HG03342 (cell line): Measurements from ENCODE around the gene TNFRSF14.

Experiments
- ATAC-seq: cut with Tn5 transposase; IDR thresholded peaks from one replicate; pipeline ENCODE4 v1.9.1; 2021; ENCODE audit warnings: mild to moderate bottlenecking, moderate library complexity; ENCODE audit not compliant: unreplicated experiment

The TNFRSF14 gene

DNA sequence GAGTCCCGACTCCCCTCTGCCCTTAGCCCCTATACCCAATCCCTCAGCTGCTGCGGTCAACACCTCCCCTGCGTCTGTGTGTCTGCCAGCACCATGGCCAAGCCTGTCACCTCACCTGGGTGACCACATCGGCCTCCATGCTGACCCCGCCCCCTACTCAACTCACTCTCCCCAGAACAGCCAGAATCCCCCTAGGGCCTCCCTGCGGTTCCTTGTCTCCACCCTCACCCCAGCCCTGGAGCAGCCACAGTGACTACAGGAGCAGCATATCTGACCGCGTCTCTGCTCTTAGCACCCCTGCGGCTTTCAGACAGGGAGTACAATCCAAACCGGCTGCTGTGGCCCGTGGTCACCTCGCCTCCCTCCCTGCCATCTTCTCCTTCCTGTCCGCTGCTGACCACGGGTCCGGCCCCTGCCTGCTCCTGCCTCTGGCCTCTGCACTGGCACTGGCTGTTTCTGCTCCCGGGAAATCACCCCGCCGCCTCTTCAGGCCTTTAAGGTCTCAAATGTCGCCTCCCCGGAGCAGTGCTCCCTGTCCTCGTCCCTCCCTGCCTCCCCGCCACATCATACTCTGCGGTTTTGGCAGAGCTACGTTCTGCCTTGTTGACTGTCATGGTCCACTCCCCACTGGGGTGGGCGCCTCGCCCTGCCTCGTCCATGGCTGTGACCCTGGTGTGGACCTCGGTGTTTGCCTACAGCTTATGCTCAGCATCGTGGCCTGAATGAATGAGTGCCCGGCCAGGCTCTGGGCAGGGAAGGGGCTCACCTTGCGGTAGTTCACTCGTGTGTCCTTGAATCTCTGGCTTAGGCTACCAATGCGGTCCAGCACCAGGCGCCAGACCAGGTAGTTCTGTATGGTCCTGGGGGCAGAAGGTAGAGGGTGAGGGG is 41.5 kb downstream of the TNFRSF14 start:
- ATAC-seq, result no peak

DNA sequence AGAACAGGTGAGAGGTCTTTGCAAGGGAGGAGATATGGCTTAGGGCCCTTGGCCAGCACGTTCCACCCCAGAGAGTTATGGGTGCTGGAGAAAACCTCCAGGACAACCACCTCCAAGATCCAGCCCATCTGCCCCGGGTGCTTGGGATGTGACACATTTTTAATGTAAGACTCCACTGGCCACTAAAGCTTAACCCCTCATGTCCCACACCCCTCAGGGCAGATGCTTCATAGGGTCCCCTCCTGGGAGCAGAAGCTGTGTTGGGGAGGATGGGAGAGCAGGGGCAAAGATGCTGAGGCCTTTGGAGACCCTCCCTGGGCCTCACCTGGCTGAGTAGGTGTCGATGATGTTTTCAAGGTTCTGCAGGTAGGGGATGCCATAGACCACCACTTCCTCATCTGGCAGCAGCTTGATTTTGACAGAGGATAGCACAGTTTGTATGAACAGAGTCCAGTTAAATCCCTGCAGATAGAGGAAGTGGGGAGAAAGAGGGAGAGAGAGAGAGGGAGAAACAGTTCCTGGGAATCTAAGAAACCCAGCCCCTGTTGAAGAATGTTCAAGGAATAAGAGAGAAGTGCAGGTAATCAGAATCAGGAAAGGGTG is 42.3 kb downstream of the TNFRSF14 start:
- ATAC-seq, result no peak

DNA sequence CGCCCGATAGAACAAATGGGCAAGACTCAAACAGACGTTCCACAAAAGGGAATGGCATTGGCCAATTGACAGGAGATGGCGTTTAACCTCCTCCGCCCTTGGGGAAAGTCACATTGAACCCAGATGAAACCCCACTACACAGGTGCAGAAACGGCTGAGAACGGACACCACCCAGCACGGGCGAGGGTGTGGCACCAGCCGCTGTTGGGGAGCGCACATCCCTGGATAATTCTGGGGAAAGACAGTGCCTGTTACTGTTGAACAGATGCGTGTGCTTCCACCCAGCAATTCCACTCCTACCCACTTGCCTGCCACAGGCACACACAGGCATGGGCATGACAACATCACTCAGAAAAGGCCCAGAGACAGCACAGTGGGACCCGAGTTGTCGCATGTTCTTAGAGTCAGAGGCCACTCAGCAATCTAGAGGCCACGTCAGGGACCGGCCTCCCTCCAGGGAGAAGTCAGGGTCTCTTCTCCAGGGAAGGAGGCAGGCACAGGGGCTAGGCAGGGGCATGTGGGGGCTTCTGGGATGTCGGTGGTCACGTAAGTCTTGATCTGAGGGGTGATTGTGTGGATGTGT is 45.6 kb downstream of the TNFRSF14 start:
- ATAC-seq, result no peak

DNA sequence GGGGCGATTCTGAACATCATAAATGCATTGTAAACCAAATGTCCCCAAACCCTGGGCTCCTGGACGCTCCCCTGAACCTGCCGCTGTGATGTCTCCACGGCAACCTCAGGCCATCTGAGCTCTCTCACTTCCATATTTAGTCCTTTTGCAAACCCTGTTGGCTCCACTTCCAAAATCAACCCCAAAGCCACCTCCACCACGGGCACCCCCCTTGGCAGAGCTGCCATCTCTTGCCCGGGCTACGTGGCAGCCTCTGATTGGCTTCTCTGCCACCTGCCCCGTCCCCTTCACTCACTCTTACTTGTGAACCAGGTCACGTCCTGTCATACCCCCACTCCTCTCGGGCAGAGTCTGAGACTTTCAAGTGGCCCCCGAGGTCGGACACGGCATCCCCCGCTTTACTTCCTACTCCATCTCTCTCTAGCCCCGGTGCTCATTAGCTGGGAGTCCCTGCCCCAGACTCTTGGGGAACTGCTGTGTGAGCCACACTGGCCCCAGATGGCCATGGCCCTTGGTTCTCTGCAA is 46.2 kb downstream of the TNFRSF14 start:
- no peak for ATAC-seq

DNA sequence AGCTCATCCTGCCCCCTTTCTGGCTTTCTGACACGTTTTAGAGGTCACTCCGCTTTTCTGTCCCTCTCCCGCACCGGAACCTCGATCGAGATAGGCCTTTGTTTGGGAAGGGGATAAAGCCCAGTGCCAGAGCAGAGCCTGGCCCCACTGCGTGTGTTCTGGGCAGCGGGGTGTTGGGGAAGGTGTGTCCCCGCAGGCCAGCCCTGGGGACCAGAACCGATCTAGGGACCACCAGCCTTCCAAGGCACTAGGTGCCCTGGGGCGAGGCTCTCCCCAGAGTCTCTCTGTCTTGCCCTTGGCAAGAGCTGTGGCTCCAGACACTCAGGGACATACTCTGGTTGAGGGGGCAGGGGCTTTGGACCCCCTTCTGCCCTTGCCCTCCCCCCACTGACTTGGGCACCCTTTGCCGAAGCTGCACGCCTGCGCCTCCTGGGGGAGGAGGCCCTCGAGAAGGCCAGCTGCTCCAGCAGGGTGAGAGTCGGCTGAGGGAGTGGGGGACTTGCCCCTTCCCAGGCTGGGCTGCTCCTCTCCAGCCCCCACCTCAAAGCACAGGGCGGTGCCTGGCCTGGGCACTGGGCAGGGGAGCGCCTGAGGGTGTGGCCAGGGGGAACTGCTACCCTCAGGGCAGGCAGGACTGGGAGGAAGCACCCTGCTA is 46.8 kb downstream of the TNFRSF14 start:
- ATAC-seq, result no peak

DNA sequence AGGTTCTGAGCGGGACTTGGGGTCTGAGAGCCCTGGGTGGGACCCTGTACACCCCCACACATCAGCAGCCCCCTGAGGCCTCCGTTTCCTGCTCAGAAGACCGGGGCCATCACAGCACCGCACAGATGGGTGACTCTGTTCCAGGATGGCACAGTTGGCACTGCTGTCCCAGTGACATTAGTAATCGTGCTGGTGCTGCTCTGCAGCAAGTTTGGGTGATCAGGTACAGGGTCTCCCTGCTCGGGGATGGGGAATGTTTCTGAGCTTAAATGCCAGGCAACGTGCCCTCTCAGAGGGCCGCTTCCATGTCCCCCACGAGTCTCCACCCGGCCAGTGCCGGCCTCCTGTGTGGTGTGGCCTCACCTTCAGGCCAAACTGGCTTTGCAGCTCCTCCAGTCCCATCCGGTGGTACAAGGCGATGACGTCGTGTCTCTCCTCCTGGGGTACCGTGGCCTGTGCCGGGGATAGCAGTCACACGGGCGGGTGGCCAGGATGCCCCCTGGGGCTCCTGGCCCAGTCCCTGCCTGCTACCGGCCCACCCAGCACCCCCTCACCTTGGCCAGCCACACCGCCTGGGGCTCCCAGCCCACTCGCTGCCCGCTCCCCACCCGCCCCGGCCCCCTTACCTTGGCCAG is 47.5 kb downstream of the TNFRSF14 start:
- no peak for ATAC-seq

DNA sequence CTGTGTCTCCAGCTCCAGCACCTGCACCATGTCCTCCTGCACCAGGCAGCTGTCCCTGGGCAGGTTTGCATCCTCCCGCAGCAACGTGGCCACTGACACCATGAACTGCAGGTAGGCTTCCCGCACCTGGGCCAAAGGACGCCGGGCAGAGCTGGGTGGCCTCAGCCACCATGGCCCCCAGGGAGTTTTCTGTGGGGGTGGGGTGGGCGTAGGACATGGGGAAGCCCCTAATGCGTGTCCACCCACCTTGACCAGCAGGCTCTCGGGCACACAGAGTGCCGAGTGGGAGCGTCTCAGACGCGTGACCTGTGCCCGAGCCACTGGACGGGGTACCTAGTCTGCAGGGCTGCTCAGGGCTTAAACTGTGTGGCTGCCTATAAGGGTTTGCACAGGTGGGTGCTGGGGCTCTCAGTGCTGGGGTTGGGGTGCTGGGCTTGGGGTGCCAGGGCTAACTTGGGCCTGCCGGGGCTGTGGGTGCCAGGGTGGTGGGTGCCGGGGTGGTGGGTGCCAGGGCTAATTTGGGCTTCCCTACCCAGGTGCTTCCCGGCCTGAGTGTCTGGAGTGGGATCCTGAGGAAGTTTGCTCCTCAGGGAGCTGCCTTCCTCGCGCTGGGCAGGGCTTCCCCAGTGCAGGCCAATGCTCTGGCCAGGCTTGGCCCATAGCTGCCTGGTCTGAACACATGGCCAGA is 48.1 kb downstream of the TNFRSF14 start:
- no peak for ATAC-seq

DNA sequence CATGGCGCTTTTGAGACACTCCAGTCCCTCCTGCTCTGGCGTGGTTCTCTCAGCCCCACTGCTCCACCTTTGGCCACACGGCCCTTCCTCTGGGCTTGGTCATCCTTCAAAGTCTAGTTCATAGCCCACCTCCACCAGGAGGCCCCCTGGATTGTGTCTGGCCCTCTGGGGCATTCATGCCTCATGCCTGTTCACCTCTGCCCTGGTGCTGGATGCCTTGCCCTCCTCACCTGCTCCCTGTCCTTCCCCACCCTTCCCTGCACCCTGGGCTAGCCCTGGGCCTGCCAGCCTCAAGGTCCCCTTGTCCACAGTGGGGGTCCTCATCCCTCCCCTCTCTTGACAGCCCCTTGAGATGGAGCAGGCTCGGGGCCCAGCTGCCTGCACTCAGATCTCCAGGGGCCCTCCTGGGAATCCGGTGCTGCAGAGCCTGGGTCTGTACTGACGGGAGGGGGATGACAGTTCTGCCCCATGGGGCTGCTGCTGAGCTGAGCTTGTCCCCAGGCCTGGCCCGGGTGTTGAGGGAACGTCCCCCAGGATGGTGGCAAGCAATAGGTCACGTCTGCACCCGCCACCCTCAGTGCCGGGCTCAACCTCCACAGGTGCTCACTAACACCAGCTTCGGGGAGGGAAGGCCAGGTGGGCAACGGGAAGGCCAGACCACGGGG is 48.8 kb downstream of the TNFRSF14 start:
- ATAC-seq, result no peak

DNA sequence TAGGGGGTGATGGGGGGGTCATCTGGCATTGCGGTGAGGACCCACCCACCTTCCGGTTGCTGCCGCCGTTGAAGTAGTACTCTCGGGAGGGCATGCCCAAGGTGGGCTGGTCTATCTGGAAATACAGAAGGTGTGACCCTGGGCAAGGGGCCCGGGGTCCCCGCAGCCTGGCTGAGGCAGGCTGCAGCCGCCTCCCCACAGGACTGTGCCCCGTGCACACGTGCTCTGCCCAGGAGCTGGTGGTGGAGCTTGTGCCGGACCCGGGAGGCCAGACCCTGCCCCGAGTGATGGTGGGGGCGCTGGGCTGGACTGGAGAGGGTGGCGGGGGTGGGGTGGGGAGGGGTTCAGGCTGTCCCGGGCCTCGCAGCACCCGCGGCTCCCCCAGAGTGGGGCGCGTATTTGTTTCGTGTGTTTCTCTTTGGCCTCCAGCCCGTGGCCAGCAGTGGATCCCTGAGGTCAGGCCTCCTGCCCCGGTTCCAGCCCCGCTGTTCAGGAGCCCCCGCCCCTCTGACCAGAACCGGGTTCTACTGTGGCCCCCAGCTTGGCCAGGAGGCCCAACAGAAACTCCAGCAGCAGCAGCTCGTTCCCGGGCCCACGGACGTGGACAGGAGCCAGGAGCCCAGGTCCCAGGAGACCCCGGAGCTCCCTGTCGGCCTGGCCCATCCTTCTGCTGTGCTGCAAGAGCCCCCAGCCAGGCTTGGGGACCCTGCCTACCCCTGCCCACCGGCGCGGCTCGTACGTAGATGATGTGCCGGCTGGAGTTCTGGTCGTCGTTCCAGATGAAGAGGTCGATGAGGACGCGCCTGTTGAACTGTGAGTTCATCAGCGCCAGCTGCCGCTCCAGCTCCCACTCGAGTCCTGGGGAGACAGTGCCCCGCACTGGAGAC is 49.6 kb downstream of the TNFRSF14 start:
- ATAC-seq, result no peak

DNA sequence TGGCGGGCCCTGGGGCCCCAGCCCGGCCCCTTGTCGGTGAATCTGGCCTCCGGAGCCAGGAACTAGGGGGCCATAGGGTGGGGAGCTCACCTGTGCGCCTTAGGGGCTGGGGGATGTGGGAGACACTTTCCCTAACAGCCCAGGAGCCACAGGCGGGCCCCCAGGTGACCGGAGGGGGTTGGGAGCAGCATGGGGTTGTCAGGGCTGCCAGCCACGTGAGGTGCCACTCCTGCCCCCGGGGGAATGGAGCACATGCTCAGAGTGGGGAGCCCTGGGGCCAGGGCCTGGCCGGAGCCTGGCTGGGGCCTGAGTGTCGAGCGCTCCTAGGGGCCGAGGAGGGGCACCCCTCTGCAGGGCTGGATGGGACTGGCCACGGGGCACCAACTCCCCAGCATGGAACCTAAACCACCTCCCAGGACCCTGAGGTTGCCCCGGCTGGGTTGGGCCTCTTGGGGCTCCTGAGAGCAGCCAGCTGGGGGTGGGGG is 50.3 kb downstream of the TNFRSF14 start:
- ATAC-seq, result no peak

DNA sequence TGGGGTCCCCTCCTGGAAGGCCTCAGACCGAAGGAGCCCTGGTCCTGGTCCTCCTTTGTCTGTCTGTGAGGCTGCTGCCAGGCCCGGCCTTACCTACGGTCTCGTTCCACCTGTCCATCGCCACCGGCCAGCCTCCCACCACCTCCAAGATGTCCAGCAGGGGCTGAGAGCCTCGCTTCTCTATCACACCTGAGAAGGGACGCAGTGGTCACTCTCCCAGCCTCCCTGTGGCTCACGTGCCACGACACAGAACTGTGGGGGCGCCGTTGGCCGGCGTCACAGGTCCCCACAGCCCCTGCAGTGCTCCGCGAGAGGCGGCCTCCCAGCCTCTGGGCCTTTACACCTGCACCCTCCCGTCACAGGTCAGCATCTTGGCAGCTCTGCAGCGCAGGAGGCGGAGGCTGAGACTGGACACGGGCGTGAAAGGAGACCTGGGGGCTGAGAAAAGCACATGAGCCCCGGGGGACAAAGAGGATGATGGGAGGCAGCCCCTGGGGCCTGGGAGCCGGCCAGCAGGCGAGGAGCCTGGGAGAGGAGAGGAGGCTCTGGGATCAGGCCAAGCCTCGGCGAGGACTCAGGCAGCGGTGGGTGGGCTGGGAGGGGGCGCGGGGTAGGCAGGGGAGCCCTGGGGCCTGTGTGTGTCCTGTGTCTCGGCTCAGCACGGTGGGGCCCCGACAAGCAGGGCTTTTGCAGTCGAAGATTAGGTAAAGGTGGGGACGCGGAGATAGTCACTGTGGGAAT is 50.9 kb downstream of the TNFRSF14 start:
- no peak for ATAC-seq

DNA sequence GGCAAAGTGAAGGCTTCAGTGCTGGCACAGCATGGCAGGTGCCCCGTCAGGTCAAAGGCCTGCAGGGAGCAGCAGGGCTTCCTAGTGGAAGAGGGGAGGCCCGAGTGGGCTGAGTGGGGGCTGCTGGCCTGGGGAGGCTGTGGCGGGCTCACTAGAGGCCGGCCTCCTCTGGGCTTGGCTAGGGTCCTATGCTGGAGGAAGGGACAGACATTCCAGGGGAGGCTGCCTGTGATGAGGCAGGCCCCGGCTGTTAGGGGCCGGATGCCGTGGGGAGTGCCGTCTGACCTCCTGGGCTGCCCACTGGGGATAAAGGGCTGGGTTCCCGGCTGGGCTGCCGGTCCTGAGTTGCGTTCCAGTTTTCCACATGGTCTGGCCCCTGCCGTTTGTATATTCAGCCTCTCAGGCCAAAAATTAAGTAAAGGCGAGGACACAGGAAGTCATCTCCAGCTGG is 51.5 kb downstream of the TNFRSF14 start:
- no peak for ATAC-seq

DNA sequence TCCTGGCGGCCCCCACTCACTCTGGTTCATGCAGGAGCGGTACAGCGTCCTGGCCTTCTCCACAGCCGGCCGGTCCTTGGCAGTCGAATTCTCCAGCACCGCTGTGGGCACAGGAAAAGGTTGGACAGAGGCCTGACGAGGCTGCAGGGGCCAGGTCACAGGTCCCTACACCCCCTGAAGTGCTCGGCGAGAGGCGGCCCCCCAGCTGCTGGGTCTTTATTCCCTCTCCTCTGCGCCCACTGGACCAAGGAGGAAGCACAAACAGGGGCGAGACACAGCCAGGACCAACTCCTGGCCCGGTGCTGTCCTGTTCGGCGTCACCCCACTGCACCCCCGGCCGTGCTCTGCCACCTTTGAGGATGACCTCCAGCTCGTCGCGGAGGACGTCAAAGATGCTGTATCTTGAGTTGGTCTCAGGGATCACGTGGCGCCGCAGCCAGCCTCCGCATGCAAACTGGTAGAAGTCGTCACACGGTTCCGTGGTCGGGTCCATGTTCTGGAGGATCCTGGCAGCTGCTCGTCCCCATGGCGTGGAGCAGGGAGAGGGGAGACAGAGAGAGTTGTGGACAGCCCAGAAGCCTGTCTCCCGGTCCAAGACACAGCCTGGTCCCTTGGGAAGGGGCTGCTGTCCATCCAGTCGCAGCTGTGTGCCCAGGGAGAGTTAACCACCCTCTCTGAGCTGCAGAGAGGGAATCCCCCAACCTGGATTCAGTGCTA is 53.3 kb downstream of the TNFRSF14 start:
- no peak for ATAC-seq

DNA sequence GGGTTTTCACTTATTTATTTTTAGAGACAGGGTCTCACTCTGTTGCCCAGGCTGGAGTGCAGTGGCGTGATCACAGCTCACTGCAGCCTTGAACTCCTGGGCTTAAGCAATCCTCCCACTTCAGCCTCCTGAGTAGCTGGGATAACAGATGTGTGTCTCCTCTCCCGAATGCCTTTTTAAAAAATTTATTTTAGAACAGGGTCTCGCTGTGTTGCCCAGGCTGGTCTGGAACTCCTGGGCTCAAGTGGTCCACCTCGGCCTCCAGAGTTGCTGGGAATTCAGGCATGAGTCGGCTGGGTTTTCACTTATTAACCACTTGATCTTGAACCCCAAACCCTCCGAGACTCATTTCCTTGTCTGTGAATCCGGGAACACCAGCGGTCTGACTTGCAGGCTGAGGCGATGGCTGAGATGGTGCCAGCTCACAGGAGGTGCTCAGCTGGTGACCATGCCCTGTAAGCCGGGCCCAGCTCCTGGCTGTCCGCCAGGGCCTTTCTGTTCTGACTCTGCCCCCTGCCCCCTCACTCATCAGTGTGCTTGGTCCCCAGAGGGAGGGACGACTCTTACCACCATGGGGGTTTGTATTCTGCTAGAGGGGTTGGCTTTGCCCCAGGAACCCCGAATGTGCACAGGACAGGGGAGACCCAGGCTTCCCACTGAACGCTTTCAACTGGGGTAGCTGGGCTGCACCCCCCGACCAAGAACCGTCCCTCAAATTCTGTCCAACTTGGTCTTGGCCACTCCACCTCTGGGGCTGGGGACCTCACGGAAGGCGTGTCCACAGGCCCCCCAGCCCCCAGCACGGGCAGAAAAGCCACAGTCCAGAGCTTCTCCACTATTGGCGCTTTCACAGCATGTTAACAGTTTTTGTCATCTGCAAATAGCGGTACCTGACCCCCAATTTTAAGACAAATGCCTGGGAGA is 54.1 kb downstream of the TNFRSF14 start:
- no peak for ATAC-seq

DNA sequence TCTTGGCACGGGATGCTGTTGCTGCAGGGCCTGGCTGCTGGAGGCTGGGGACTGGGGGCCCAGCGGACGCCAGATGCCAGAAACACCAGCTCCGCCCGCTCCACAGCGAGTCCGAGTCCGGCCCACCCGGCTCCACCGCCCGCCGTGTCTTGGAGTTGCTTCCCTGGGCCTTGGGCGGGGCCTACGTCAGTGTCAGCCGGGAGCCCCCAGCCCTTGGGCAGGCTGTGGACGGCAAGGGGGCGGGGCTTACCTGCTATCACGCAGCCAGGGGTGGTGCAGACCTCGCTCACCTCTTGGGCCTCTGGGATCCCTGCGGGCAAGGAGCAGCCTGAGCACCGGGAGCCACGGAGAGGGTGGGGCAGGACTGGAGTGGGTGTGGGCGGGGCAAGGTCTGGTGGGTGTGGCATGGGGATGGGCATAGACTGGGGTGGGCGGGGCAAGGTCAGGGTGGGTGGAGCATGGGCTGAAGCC is 54.9 kb downstream of the TNFRSF14 start:
- ATAC-seq, result no peak
